Endodermal cell (in vitro differentiated cells): ENCODE data around the gene ZNF491. TPM values are rescaled to one million over a fixed set of nuclear protein-coding genes. Genes with fewer than 3 reads are reported as not detected.
"Not testable (repeated sequence)": the region's sequence is repeated elsewhere in the genome, so short reads cannot be mapped to it uniquely, and the experiment has no call there.

Source experiments
- DNase-seq: peaks from one replicate; pipeline ENCODE4 v3.0.0-alpha.2; 2017
- H3K27ac ChIP-seq: 2 replicates; pipeline ENCODE4 v1.5.1; 2013; ENCODE audit warnings: mild to moderate bottlenecking, low read depth, low read length, moderate library complexity
- H3K27me3 ChIP-seq: 2 replicates; pipeline ENCODE4 v1.6.1; 2013; ENCODE audit warnings: mild to moderate bottlenecking, low read length, moderate library complexity; ENCODE audit not compliant: insufficient read depth, control insufficient read depth, poor library complexity, severe bottlenecking
- H3K36me3 ChIP-seq: 2 replicates; pipeline ENCODE4 v1.7.0; 2013; ENCODE audit warnings: mild to moderate bottlenecking, low read length, moderate library complexity; ENCODE audit not compliant: control insufficient read depth, insufficient read depth
- H3K4me1 ChIP-seq: one replicate; pipeline ENCODE4 v1.7.0; 2013; ENCODE audit warnings: low read length; ENCODE audit not compliant: control insufficient read depth, insufficient read depth
- H3K4me3 ChIP-seq: 2 replicates; pipeline ENCODE4 v1.5.1; 2013; ENCODE audit warnings: mild to moderate bottlenecking, low read length, moderate library complexity
- H3K9ac ChIP-seq: 2 replicates; pipeline ENCODE4 v1.6.1; 2013; ENCODE audit warnings: mild to moderate bottlenecking, low read length, moderate library complexity; ENCODE audit not compliant: poor library complexity, severe bottlenecking; ENCODE audit errors: extremely low read depth
- H3K9me3 ChIP-seq: 2 replicates; pipeline ENCODE4 v1.6.1; 2013; ENCODE audit warnings: mild to moderate bottlenecking, low read length, moderate library complexity; ENCODE audit not compliant: control insufficient read depth
- H3K27ac Mint-ChIP-seq: 2 replicates; pipeline ENCODE4 v1.8.0; 2020; ENCODE audit warnings: mixed read lengths
- H3K27me3 Mint-ChIP-seq: 2 replicates; pipeline ENCODE4 v1.8.0; 2021; ENCODE audit warnings: mild to moderate bottlenecking, mixed read lengths; ENCODE audit not compliant: insufficient read depth
- H3K36me3 Mint-ChIP-seq: 2 replicates; pipeline ENCODE4 v1.8.0; 2020; ENCODE audit warnings: low read depth, mixed read lengths
- H3K4me1 Mint-ChIP-seq: 2 replicates; pipeline ENCODE4 v1.8.0; 2020; ENCODE audit warnings: mixed read lengths
- H3K4me3 Mint-ChIP-seq: 2 replicates; pipeline ENCODE4 v1.8.0; 2020; ENCODE audit warnings: mild to moderate bottlenecking, moderate library complexity, mixed read lengths
- H3K9me3 Mint-ChIP-seq: 2 replicates; pipeline ENCODE4 v1.8.0; 2020; ENCODE audit warnings: mild to moderate bottlenecking, mixed read lengths
- WGBS, 2 experiments: methylation state at CpG; one replicate each; pipeline versions ENCODE4 v1.1.5 to v1.1.7; 2013; ENCODE audit warnings: missing lambda C conversion rate in 2 of 2, mixed read lengths in 1 of 2; ENCODE audit not compliant: insufficient coverage in 1 of 2, insufficient read length in 1 of 2; 5-methylcytosine and 5-hydroxymethylcytosine counted together
- total RNA-seq, 2 donors: library from RNA; stranded (reverse); fragmentation: NEBNext Ultra II Directional in 1 of 2; extraction: Animal tissue kit (Norgen Biotek cat#: 25700) in 1 of 2; gene quantifications; 2 replicates in 1 of 2; 3 replicates in 1 of 2; pipeline ENCODE4 v1.2.1, GENCODE V29; 2021
- TF ChIP-seq, protein P1 (sequence below): fragments of 200-600 bp; sonication (generic); conservative IDR thresholded peaks from 2 replicates; pipeline ENCODE4 v1.5.0; 2021; ENCODE audit warnings: antibody characterized with exemption, mild to moderate bottlenecking

Gene ZNF491
- total RNA-seq, 2 donors from 2014 or later: 0.90 to 2.1 TPM

DNA sequence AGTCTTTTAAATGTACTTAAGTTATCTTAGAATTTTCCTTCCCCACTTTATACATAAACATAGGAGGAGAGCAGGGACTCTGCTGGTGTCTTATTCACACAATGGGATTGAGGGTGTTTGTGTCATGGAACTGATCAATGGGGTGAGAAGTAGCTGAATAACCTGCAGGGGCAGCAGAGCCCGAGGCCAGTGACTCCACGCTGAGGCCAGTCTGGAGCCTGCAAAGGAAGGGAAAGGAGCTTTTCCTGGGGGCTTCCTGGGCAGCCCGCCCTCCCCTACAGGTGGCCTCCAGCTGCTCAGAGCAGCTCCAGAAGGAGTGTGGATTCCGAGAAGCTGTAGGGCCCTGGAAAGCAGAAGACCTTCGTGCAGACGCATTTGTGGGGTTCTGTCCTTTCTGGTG is 49.3 kb downstream of the ZNF491 start:
- not testable (repeated sequence) for H3K4me1 Mint-ChIP-seq, H3K9me3 ChIP-seq, H3K4me3 ChIP-seq, H3K9ac ChIP-seq, H3K36me3 Mint-ChIP-seq, H3K27ac ChIP-seq, H3K4me3 Mint-ChIP-seq, H3K4me1 ChIP-seq, H3K36me3 ChIP-seq, H3K27ac Mint-ChIP-seq, H3K27me3 ChIP-seq
- DNase-seq: peak; percentile 67
- TF ChIP-seq, protein P1, sequence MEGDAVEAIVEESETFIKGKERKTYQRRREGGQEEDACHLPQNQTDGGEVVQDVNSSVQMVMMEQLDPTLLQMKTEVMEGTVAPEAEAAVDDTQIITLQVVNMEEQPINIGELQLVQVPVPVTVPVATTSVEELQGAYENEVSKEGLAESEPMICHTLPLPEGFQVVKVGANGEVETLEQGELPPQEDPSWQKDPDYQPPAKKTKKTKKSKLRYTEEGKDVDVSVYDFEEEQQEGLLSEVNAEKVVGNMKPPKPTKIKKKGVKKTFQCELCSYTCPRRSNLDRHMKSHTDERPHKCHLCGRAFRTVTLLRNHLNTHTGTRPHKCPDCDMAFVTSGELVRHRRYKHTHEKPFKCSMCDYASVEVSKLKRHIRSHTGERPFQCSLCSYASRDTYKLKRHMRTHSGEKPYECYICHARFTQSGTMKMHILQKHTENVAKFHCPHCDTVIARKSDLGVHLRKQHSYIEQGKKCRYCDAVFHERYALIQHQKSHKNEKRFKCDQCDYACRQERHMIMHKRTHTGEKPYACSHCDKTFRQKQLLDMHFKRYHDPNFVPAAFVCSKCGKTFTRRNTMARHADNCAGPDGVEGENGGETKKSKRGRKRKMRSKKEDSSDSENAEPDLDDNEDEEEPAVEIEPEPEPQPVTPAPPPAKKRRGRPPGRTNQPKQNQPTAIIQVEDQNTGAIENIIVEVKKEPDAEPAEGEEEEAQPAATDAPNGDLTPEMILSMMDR: peak; percentile 55
- WGBS, 2 experiments: 36 to 54% methylated on average over 3 to 6 of the region's 6 CpGs
- H3K27me3 Mint-ChIP-seq: peaks cover 48% of the 10 kb centered on the region
- H3K9me3 Mint-ChIP-seq: peaks cover 74% of the 10 kb centered on the region

DNA sequence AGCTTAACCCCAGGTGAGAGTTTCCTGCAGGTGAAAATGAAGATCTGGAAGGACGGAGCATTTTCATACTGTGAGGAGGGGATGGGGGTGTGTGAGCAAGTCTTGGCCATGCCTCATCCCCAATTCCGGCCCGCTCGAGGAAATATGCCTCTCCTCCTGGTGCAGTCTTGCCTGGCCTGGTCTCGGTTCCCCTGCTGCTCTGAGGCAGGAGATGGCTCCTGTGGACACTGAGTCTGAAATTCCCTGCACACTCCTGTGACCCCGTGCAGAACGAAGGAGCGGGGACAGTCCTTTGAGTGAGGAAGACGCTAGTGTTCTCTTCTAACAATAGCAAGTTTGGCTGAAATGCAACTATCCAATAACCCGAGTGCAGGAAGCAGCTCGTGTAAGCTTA is 49.9 kb downstream of the ZNF491 start:
- DNase-seq: no peak
- peaks cover 5% of the 10 kb centered on the region for H3K36me3 Mint-ChIP-seq
- Histone ChIP-seq H3K9ac (no peak overlapping the region), H3K4me3 (no peak overlapping the region), H3K27me3 (no peaks in the 10 kb centered on the region), H3K9me3 (no peaks in the 10 kb centered on the region), H3K4me1 (no peaks in the 10 kb centered on the region), H3K36me3 (no peaks in the 10 kb centered on the region), H3K27ac (no peak overlapping the region)
- WGBS, 2 experiments: 88 to 89% methylated on average over 6 to 11 of the region's 11 CpGs
- H3K4me1 Mint-ChIP-seq: peaks cover 6% of the 10 kb centered on the region
- peaks cover 46% of the 10 kb centered on the region for H3K27me3 Mint-ChIP-seq
- TF ChIP-seq, protein P1: no peak
- H3K27ac Mint-ChIP-seq: no peak overlapping the region
- peak overlapping the region; percentile 54 for H3K4me3 Mint-ChIP-seq
- peaks cover 73% of the 10 kb centered on the region for H3K9me3 Mint-ChIP-seq

DNA sequence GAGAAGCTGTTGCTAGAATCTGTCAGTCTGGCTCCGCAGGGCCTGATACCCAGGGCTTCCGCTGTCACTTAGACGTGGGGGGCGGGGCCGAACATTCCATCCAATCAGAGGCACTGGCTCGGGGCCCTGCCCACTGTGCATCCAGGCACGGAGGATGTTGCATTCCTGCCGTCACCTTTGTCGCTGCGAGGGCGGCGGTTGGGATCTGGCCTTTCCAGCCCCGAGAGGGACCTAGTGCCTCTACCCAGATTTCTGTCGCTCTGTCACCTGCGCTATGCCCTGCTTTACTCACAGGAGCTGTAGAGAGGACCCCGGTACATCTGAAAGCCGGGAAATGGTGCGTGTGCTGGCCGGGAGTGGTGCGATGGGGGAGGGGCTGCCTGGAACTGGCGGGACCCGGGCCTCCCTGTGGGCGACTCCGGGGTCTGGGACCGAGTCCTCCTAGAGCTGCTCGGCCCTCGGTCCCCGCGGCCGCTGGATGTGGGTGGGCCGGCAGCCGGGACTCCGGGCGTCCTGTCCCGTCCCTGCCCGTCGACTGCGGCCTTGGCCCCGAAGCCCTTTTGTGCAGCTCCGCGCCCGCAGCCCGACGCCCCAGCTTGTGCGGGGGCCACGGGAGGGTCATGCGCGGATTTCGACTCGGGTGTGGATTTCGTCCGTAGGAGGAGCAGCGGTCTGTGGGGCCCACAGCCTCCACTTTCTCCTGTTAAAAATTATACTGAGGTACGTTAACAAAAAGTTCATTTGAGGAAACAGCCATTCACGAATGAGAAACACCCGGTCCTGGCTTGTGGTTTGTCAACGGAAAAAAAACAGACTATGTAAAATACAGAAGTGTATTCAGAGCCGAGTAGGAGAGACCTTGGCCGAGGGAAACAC is 50.5 kb downstream of the ZNF491 start, which contains the start of gene ZNF439:
Gene ZNF439, plus strand, starts transcription at position 133 of the 876 bp plus-strand sequence. Its CDS starts 142 bp downstream, at position 275.
- Mint-ChIP-seq H3K36me3 (peaks cover 5% of the 10 kb centered on the region), H3K27me3 (peaks cover 43% of the 10 kb centered on the region), H3K4me3 (peak within 1 kb of the TSS; percentile 54), H3K27ac (no peak within 1 kb of the TSS), H3K4me1 (peaks cover 6% of the 10 kb centered on the region), H3K9me3 (peaks cover 73% of the 10 kb centered on the region)
- Histone ChIP-seq H3K27me3 (no peaks in the 10 kb centered on the region), H3K4me3 (no peak within 1 kb of the TSS), H3K36me3 (no peaks in the 10 kb centered on the region), H3K27ac (peak within 1 kb of the TSS; percentile 47), H3K4me1 (no peaks in the 10 kb centered on the region), H3K9me3 (no peaks in the 10 kb centered on the region), H3K9ac (no peak within 1 kb of the TSS)
- TF ChIP-seq, protein P1: no peak
- 58 to 76% methylated on average over 38 to 59 of the region's 59 CpGs for WGBS, 2 experiments
- peak; percentile 64 for DNase-seq

DNA sequence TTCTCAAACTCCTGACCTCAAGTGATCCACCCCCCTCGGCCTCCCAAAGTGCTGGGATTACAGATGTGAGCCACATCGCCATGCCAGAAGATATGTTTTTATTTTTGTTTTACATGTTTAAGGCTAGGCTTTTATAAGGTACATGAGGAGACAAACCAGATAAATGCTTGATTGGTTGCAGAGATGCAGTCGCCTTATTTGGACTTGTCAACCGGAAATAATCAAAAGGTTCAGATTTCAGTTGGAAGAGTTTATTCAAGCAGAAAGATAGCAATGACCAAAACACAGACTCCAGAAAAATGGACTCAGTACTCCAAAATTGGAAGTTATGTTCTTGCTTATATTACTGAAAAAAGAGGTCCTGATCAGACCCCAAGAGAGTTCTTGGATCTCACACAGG is 52.0 kb downstream of the ZNF491 start:
- H3K36me3 ChIP-seq, H3K4me3 Mint-ChIP-seq, H3K4me3 ChIP-seq, H3K4me1 ChIP-seq, H3K9me3 ChIP-seq, H3K9ac ChIP-seq, H3K27me3 ChIP-seq, H3K4me1 Mint-ChIP-seq, H3K36me3 Mint-ChIP-seq, H3K27ac ChIP-seq, DNase-seq, H3K27ac Mint-ChIP-seq: not testable (repeated sequence)
- WGBS, 2 experiments: 92 to 100% methylated on average over 2 to 4 of the region's 4 CpGs
- H3K27me3 Mint-ChIP-seq: peaks cover 37% of the 10 kb centered on the region
- H3K9me3 Mint-ChIP-seq: peaks cover 75% of the 10 kb centered on the region
